Endothelial cell of umbilical vein (primary cell): ENCODE measurements around the gene IP6K3. TPM values are rescaled to one million over a fixed set of nuclear protein-coding genes. Genes with fewer than 3 reads are reported as not detected.

ENCODE experiments used
- BruUV-seq: library from RNA; stranded (reverse); fragments of 400-500 nt; replicated peaks from 2 replicates; lab custom pipeline; 2021; lab: Mats Ljungman, UMichigan
- CTCF ChIA-PET: fragments of 300-600, 350-600 bp; sonication (Branson Sonifier 250); formaldehyde crosslinking; loops from one replicate; lab custom pipeline; 2021; ENCODE audit warnings: antibody characterized with exemption, inconsistent platforms; lab: Charles Lee
- POLR2A ChIA-PET: fragments of 300-600, 350-600 bp; sonication (Branson Sonifier 250); formaldehyde crosslinking; loops from one replicate; lab custom pipeline; 2021; ENCODE audit warnings: antibody characterized with exemption, inconsistent platforms; lab: Charles Lee
- DNase-seq: peaks from one replicate; pipeline ENCODE4 v3.0.0-alpha.2; 2011; ENCODE audit warnings: low read depth, low spot score
- FAIRE-seq: peaks from 2 replicates; lab custom pipeline; 2011; peaks lifted over from hg19 to GRCh38; lab: Jason Lieb, UNC
- H2AFZ ChIP-seq: 2 replicates; pipeline ENCODE4 v1.6.0; 2012; ENCODE audit warnings: low read depth, low read length, control low read depth, inconsistent platforms
- H3K27ac ChIP-seq: 2 replicates; pipeline ENCODE4 v1.5.1; 2011; ENCODE audit warnings: low read depth, mild to moderate bottlenecking, control low read depth, low read length, moderate library complexity; ENCODE audit not compliant: insufficient read depth
- H3K27me3 ChIP-seq, 2 experiments: 2 replicates each; pipeline versions ENCODE4 v1.6.0 to v1.6.1; 2011; ENCODE audit warnings: low read length in 2 of 2, mixed read lengths in 1 of 2; ENCODE audit not compliant: control insufficient read depth in 2 of 2, insufficient read depth in 2 of 2
- H3K36me3 ChIP-seq, 2 experiments: 2 replicates in 1 of 2; 3 replicates in 1 of 2; pipeline ENCODE4 v1.5.1; 2011; ENCODE audit warnings: low read length in 2 of 2, mild to moderate bottlenecking in 1 of 2, moderate library complexity in 1 of 2; ENCODE audit not compliant: control insufficient read depth in 2 of 2, insufficient read depth in 2 of 2; ENCODE audit errors: extremely low read depth in 1 of 2
- H3K4me1 ChIP-seq: 3 replicates; pipeline ENCODE4 v1.5.1; 2011; ENCODE audit warnings: mild to moderate bottlenecking, low read length; ENCODE audit not compliant: control insufficient read depth, insufficient read depth; ENCODE audit errors: extremely low read depth
- H3K4me2 ChIP-seq: 2 replicates; pipeline ENCODE4 v1.6.1; 2011; ENCODE audit warnings: low read length, control low read depth, mixed read lengths; ENCODE audit not compliant: insufficient read depth
- H3K4me3 ChIP-seq, 3 experiments: fragments of 200-600 bp in 1 of 3; sonication (generic), shearing (Covaris generic) in 1 of 3; replicated peaks in 1 of 3; 2 replicates each; pipeline ENCODE4 v1.5.1; 2011 to 2016; ENCODE audit warnings: control low read depth in 3 of 3, low read length in 3 of 3, mild to moderate bottlenecking in 2 of 3, inconsistent platforms in 1 of 3, low read depth in 1 of 3, moderate library complexity in 1 of 3; ENCODE audit not compliant: insufficient read depth in 1 of 3
- H3K79me2 ChIP-seq: 2 replicates; pipeline ENCODE4 v1.6.0; 2012; ENCODE audit warnings: low read length, inconsistent platforms; ENCODE audit not compliant: control insufficient read depth, insufficient read depth
- H3K9ac ChIP-seq: replicated peaks from 2 replicates; pipeline ENCODE3; 2011; ENCODE audit warnings: low read length, control low read depth; ENCODE audit not compliant: insufficient read depth; ENCODE audit errors: extremely low read depth
- H3K9me1 ChIP-seq: replicated peaks from 3 replicates; pipeline ENCODE4 v1.6.0; 2011; ENCODE audit warnings: mild to moderate bottlenecking, low read length; ENCODE audit not compliant: control insufficient read depth, insufficient read depth; ENCODE audit errors: extremely low read depth
- H3K9me3 ChIP-seq: replicated peaks from 2 replicates; pipeline ENCODE4 v1.5.1; 2012; ENCODE audit warnings: low read length, inconsistent platforms; ENCODE audit not compliant: control insufficient read depth, insufficient read depth
- H4K20me1 ChIP-seq: replicated peaks from 2 replicates; pipeline ENCODE3; 2011; ENCODE audit warnings: mild to moderate bottlenecking, low read length; ENCODE audit not compliant: control insufficient read depth, insufficient read depth; ENCODE audit errors: extremely low read depth
- EZH2 ChIP-seq: IDR thresholded peaks from 2 replicates; pipeline ENCODE4 v1.6.1; 2012; ENCODE audit warnings: borderline replicate concordance, low read depth, mild to moderate bottlenecking, moderate library complexity, low read length, inconsistent platforms; ENCODE audit not compliant: severe bottlenecking
- FOS ChIP-seq: IDR thresholded peaks from 2 replicates; pipeline ENCODE4 v1.6.1; 2011; ENCODE audit warnings: mild to moderate bottlenecking, low read length, moderate library complexity, borderline replicate concordance; ENCODE audit not compliant: insufficient read depth
- GATA2 ChIP-seq: IDR thresholded peaks from 2 replicates; pipeline ENCODE4 v1.7.0; 2011; ENCODE audit warnings: low read depth, mild to moderate bottlenecking, moderate library complexity, mixed read lengths, low read length; ENCODE audit not compliant: insufficient read length, insufficient read depth
- JUN ChIP-seq: IDR thresholded peaks from 2 replicates; pipeline ENCODE4 v1.6.1; 2011; ENCODE audit warnings: borderline replicate concordance, low read depth; ENCODE audit not compliant: insufficient read length, insufficient read depth
- MAX ChIP-seq: IDR thresholded peaks from 2 replicates; pipeline ENCODE4 v1.6.1; 2011; ENCODE audit not compliant: insufficient read depth, insufficient read length
- MYC ChIP-seq: IDR thresholded peaks from one replicate; pipeline ENCODE4 v1.6.1; 2011; ENCODE audit warnings: mild to moderate bottlenecking, low read depth, low read length
- POLR2A ChIP-seq: IDR thresholded peaks from 2 replicates; pipeline ENCODE4 v1.6.1; 2012; ENCODE audit warnings: low read depth, mild to moderate bottlenecking, control low read depth, low read length
- POLR2AphosphoS5 ChIP-seq: IDR thresholded peaks from 2 replicates; pipeline ENCODE4 v1.6.1; 2012; ENCODE audit warnings: low read depth, mild to moderate bottlenecking, control low read depth, low read length, moderate library complexity; ENCODE audit not compliant: insufficient read depth
- dilution Hi-C: fragments of 300-500 bp; cut with MboI; formaldehyde crosslinking; loops from one replicate; pipeline ENCODE4 v1.15.0; 2019; ENCODE audit warnings: low sequenced_read_pairs; ENCODE audit not compliant: extremely low pct_ligation_motif_present
- intact Hi-C: fragments of 100-400 bp; cut with micrococcal nuclease; formaldehyde crosslinking; loops from one replicate; pipeline ENCODE4 v1.10.0; 2022
- polyA plus RNA-seq, 4 experiments: library from polyadenylated mRNA; depleted of rRNA in 3 of 4; stranded (reverse) in 3 of 4; unstranded in 1 of 4; fragments of >200 nt; gene quantifications; 2 replicates each; pipeline versions ENCODE4 v1.2.1 to v1.2.3, GENCODE V29; 2011 to 2012; ENCODE audit warnings: missing spikeins in 1 of 4
- total RNA-seq: library from RNA; stranded (reverse); gene quantifications from 2 replicates; pipeline ENCODE4 v1.2.3, GENCODE V29; 2021
- TF ChIP-seq, protein P1 (sequence below), 2 donors: IDR thresholded peaks; 1 replicate in 1 of 2; 2 replicates in 1 of 2; pipeline ENCODE4 v1.5.1; 2011; ENCODE audit warnings: low read length in 2 of 2, mild to moderate bottlenecking in 2 of 2, moderate library complexity in 2 of 2, control low read depth in 1 of 2, inconsistent platforms in 1 of 2, low read depth in 1 of 2; ENCODE audit not compliant: insufficient read depth in 1 of 2; ENCODE audit errors: extremely low read depth in 1 of 2

Gene IP6K3
- total and polyA plus RNA-seq, 2 donors (not counting 3 experiments of a cell fraction or from before 2014, with no cell fraction given), result not detected

GRCh38 chr6:33723371-33724085, 23.2 kb downstream of the IP6K3 start:
- Histone ChIP-seq H3K9me3 (no peaks in the 10 kb centered on the region), H3K79me2 (no peaks in the 10 kb centered on the region), H3K9me1 (no peaks in the 10 kb centered on the region), H3K9ac (no peak overlapping the region), H3K27me3 (peaks cover 24% of the 10 kb centered on the region in 2 experiments), H3K36me3 (no peaks in the 10 kb centered on the region), H4K20me1 (no peaks in the 10 kb centered on the region), H3K4me3 (no peak overlapping the region), H3K4me1 (no peaks in the 10 kb centered on the region), H3K27ac (no peak overlapping the region), H3K4me2 (no peak overlapping the region), H2AFZ (no peak overlapping the region)
- intact Hi-C loops, result no loop called here
- POLR2A ChIA-PET, result no interaction called here
- no peak for FAIRE-seq
- dilution Hi-C loops, result no loop called here
- DNase-seq, result no peak
- BruUV-seq, result no TSS peak
- TF ChIP-seq, protein P1, sequence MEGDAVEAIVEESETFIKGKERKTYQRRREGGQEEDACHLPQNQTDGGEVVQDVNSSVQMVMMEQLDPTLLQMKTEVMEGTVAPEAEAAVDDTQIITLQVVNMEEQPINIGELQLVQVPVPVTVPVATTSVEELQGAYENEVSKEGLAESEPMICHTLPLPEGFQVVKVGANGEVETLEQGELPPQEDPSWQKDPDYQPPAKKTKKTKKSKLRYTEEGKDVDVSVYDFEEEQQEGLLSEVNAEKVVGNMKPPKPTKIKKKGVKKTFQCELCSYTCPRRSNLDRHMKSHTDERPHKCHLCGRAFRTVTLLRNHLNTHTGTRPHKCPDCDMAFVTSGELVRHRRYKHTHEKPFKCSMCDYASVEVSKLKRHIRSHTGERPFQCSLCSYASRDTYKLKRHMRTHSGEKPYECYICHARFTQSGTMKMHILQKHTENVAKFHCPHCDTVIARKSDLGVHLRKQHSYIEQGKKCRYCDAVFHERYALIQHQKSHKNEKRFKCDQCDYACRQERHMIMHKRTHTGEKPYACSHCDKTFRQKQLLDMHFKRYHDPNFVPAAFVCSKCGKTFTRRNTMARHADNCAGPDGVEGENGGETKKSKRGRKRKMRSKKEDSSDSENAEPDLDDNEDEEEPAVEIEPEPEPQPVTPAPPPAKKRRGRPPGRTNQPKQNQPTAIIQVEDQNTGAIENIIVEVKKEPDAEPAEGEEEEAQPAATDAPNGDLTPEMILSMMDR (IDR thresholded peaks at IDR 0.05; ENCODE audit: extremely low read depth in 1 of 2, insufficient read depth in 1 of 2, low read depth in 1 of 2, low read length in 2 of 2), result no peak
- TF ChIP-seq FOS (no peak), POLR2A (no peak)
- CTCF ChIA-PET, result interaction anchor here (0.9 to 1.7 kb wide), 5 partner anchors 10 to 23 kb away, joined by 3 to 7 read pairs (median 4); partner anchors contain the start of gene UQCC2

GRCh38 chr6:33722103-33722623, 24.5 kb downstream of the IP6K3 start:
- Histone ChIP-seq H3K4me2 (no peak overlapping the region), H4K20me1 (no peaks in the 10 kb centered on the region), H3K36me3 (no peaks in the 10 kb centered on the region), H3K79me2 (no peaks in the 10 kb centered on the region), H3K4me3 (no peak overlapping the region), H3K9me1 (no peaks in the 10 kb centered on the region), H2AFZ (no peak overlapping the region), H3K9me3 (no peaks in the 10 kb centered on the region), H3K27me3 (peaks cover 24 to 28% of the 10 kb centered on the region in 2 experiments), H3K27ac (no peak overlapping the region), H3K4me1 (no peaks in the 10 kb centered on the region), H3K9ac (no peak overlapping the region)
- ChIA-PET CTCF (interaction anchor here (0.9 to 1.7 kb wide), 5 partner anchors 11 to 25 kb away, joined by 3 to 7 read pairs (median 4); partner anchors contain the start of genes IP6K3 and UQCC2), POLR2A (no interaction called here)
- DNase-seq (no peak), FAIRE-seq (no peak)
- intact Hi-C loops (no loop called here), dilution Hi-C loops (no loop called here)
- BruUV-seq, result no TSS peak
- TF ChIP-seq EZH2 (no peak), POLR2AphosphoS5 (no peak), MYC (no peak), JUN (no peak), GATA2 (no peak), MAX (no peak)
